ENCODE data around the gene SMARCAD1. TPM values are rescaled to one million over a fixed set of nuclear protein-coding genes. Genes with fewer than 3 reads are reported as not detected.

SMARCAD1 gene
- polyA plus RNA-seq, 2 of the 4 experiments (the other 2 are of a cell fraction), result 15.9 to 35.7 TPM

DNA sequence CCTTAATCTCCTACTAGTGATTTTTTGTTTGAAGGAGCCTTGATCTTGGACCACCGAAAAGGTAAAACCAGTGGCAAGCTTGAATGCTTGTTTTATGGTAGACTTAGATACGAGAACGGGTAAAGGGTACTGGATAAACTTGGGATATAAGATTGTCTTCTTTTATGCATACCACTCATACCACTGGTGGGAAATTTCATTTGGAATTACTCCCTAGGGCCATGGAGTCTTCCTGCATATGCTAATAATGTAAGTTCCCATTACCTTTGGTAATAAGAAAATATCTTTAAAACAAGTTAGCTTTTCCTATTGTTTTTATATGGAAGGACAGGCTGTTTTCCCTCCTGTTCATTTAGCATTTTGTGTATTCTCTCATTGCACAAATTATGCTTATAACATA lies 11.7 kb downstream of the SMARCAD1 start:
- POLR2A ChIA-PET, result no interaction called here

DNA sequence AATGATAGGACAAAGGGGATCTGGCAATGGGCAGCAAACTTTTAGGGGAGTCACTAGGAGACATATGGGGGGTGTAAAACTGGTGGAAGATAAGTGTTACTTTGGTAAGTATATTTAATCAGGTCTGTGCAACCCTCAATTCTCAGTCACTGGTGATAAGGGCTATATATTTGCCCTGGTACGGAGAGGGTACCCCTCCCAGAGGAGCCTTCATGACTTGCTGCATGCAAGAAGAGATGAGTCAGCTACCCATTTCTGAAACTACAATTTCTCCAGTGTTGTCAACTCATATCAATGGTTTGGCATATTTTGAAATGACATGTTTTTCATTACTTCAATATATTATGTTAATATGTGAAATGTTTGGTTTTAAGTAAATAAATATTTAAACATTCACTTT lies 14.3 kb downstream of the SMARCAD1 start:
- WGBS (ENCODE audit: missing lambda C conversion rate), result 94% methylated on average over 1 of the region's 1 CpG
- FAIRE-seq (no peak), DNase-seq (ENCODE audit: low read depth in 1 of 2, low spot score in 1 of 2) (no peak), ATAC-seq (no peak)
- ChIA-PET CTCF (no interaction called here), POLR2A (no interaction called here)
- no peak overlapping the region for H3K27ac ChIP-seq
- TF ChIP-seq ZC3H11A (IDR thresholded peaks at IDR 0.05) (no peak), HDAC2 (IDR thresholded peaks at IDR 0.05) (no peak), CEBPB (IDR thresholded peaks at IDR 0.05) (no peak), HOXA7 (CRISPR knock-in tag; IDR thresholded peaks at IDR 0.05) (no peak), EP300 (IDR thresholded peaks at IDR 0.05) (no peak), NR3C1 (IDR thresholded peaks at IDR 0.05) (no peak), ZFP36 (IDR thresholded peaks at IDR 0.05; ENCODE audit: borderline replicate concordance, partially characterized antibody) (no peak), BHLHE40 (IDR thresholded peaks at IDR 0.05; ENCODE audit: low read depth, low read length) (no peak)
- TF ChIP-seq, protein P1, sequence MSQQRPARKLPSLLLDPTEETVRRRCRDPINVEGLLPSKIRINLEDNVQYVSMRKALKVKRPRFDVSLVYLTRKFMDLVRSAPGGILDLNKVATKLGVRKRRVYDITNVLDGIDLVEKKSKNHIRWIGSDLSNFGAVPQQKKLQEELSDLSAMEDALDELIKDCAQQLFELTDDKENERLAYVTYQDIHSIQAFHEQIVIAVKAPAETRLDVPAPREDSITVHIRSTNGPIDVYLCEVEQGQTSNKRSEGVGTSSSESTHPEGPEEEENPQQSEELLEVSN (IDR thresholded peaks at IDR 0.05; ENCODE audit: borderline replicate concordance, low read depth), result no peak
- no peak overlapping the region for H3K4me3 ChIP-seq
- no peaks in the 10 kb centered on the region for H3K4me1 ChIP-seq
- H3K9me3 ChIP-seq, result no peaks in the 10 kb centered on the region
- no peak overlapping the region for H3K4me2 ChIP-seq

More for the DNA sequence above, 11.7 kb downstream of the SMARCAD1 start:
- Histone ChIP-seq H3K4me1 (no peaks in the 10 kb centered on the region), H3K4me3 (no peak overlapping the region), H3K4me2 (no peak overlapping the region), H3K27ac (no peak overlapping the region), H3K9me3 (no peaks in the 10 kb centered on the region)
- WGBS (ENCODE audit: missing lambda C conversion rate), result 89% methylated on average over 3 of the region's 3 CpGs
- CTCF ChIA-PET, result no interaction called here
- no peak for FAIRE-seq
- TF ChIP-seq FOSB (CRISPR knock-in tag; IDR thresholded peaks at IDR 0.05) (no peak), ZNF302 (CRISPR knock-in tag; IDR thresholded peaks at IDR 0.05) (no peak), HDAC2 (IDR thresholded peaks at IDR 0.05) (no peak), USF2 (IDR thresholded peaks at IDR 0.05) (no peak)
- TF ChIP-seq, protein P1 (IDR thresholded peaks at IDR 0.05; ENCODE audit: borderline replicate concordance, low read depth), result no peak
- TF ChIP-seq, protein P2, sequence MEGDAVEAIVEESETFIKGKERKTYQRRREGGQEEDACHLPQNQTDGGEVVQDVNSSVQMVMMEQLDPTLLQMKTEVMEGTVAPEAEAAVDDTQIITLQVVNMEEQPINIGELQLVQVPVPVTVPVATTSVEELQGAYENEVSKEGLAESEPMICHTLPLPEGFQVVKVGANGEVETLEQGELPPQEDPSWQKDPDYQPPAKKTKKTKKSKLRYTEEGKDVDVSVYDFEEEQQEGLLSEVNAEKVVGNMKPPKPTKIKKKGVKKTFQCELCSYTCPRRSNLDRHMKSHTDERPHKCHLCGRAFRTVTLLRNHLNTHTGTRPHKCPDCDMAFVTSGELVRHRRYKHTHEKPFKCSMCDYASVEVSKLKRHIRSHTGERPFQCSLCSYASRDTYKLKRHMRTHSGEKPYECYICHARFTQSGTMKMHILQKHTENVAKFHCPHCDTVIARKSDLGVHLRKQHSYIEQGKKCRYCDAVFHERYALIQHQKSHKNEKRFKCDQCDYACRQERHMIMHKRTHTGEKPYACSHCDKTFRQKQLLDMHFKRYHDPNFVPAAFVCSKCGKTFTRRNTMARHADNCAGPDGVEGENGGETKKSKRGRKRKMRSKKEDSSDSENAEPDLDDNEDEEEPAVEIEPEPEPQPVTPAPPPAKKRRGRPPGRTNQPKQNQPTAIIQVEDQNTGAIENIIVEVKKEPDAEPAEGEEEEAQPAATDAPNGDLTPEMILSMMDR (IDR thresholded peaks at IDR 0.05), result no peak
- DNase-seq (ENCODE audit: low read depth in 1 of 2, low spot score in 1 of 2), result no peak
- no peak for ATAC-seq

DNA sequence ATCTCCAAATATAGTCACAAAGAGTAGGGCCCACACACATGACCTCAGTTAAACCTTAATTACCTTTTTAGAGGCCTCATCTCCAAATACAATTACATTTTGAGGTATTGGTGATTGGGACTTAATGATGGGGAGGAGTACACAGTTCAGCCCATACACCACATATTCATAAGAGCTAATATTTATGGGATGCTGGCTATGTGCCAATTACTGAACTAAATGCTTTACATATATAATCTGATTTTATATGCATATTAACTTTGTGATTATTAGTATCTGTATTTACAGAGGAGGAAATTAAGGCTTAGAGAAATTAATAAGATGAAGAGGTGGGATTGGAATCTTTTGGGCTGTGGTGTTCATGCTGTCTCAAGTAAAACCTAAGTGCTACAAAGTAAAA lies 17.8 kb downstream of the SMARCAD1 start:
- POLR2A ChIA-PET, result no interaction called here
- no peak overlapping the region for H3K27ac ChIP-seq

More for the DNA sequence above, 17.8 kb downstream of the SMARCAD1 start:
- no peak overlapping the region for H3K4me2 ChIP-seq
- CTCF ChIA-PET, result no interaction called here
- ATAC-seq (no peak), DNase-seq (ENCODE audit: low read depth in 1 of 2, low spot score in 1 of 2) (no peak), FAIRE-seq (no peak)
- no peak overlapping the region for H3K4me3 ChIP-seq
- TF ChIP-seq, protein P3, sequence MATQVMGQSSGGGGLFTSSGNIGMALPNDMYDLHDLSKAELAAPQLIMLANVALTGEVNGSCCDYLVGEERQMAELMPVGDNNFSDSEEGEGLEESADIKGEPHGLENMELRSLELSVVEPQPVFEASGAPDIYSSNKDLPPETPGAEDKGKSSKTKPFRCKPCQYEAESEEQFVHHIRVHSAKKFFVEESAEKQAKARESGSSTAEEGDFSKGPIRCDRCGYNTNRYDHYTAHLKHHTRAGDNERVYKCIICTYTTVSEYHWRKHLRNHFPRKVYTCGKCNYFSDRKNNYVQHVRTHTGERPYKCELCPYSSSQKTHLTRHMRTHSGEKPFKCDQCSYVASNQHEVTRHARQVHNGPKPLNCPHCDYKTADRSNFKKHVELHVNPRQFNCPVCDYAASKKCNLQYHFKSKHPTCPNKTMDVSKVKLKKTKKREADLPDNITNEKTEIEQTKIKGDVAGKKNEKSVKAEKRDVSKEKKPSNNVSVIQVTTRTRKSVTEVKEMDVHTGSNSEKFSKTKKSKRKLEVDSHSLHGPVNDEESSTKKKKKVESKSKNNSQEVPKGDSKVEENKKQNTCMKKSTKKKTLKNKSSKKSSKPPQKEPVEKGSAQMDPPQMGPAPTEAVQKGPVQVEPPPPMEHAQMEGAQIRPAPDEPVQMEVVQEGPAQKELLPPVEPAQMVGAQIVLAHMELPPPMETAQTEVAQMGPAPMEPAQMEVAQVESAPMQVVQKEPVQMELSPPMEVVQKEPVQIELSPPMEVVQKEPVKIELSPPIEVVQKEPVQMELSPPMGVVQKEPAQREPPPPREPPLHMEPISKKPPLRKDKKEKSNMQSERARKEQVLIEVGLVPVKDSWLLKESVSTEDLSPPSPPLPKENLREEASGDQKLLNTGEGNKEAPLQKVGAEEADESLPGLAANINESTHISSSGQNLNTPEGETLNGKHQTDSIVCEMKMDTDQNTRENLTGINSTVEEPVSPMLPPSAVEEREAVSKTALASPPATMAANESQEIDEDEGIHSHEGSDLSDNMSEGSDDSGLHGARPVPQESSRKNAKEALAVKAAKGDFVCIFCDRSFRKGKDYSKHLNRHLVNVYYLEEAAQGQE (IDR thresholded peaks at IDR 0.05), result no peak
- no peak for TF ChIP-seq CBX2 (IDR thresholded peaks at IDR 0.05; ENCODE audit: borderline replicate concordance, low read depth)
- TF ChIP-seq, protein P4, sequence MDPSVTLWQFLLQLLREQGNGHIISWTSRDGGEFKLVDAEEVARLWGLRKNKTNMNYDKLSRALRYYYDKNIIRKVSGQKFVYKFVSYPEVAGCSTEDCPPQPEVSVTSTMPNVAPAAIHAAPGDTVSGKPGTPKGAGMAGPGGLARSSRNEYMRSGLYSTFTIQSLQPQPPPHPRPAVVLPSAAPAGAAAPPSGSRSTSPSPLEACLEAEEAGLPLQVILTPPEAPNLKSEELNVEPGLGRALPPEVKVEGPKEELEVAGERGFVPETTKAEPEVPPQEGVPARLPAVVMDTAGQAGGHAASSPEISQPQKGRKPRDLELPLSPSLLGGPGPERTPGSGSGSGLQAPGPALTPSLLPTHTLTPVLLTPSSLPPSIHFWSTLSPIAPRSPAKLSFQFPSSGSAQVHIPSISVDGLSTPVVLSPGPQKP (IDR thresholded peaks at IDR 0.05; ENCODE audit: low read depth, low read length), result no peak
- no peaks in the 10 kb centered on the region for H3K4me1 ChIP-seq
- no peaks in the 10 kb centered on the region for H3K9me3 ChIP-seq

Measured in A549 (cell line).